ENCODE measurements around the gene NHS. TPM values are rescaled to one million over a fixed set of nuclear protein-coding genes. Genes with fewer than 3 reads are reported as not detected.

NHS gene
- total RNA-seq, 1 donor from 2014 or later: 14.9 TPM

DNA sequence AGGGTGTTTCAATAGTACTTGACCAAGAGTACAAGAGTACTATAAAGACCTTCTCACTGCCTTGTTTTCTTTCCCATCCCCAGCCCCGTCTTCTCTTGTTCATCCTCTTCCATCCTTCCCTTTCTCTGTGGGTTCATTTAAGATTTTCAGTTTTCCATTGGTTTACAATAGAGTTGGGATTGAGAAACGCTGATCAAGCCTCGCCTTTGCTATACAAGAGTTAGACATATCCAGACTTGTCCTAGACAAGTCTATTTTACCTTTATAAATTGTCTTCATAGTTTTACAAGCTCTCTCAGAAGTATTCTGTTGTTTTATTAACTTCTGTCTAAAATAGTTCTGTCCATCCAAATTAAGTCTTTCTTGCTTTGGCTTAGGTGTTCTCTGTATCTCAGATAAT is 332.7 kb downstream of the NHS start:
- H3K4me1 Mint-ChIP-seq (ENCODE audit: low read depth): peaks cover 4% of the 10 kb centered on the region

DNA sequence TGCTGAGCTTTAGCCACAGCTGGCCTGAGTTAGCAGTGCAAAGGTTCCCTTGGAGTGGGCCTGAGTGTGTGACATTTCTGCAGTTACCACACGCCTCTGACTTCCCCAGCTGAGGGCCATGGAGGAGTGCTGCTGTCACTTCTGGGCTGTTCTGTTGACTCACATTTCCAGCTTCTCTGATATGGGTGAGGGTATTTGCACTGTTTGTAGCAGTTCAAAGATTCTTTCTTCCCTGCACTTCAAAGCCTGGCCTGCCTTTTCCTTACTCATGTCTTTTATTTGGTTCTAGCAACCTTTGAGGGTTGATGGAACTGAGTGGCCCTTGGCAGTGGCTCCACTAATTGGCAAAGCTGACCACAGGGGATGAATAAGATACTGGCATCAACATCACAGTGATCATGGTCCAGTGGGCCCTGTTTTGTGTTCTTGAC is 335.9 kb downstream of the NHS start:
- Mint-ChIP-seq H3K4me3 (ENCODE audit: unreplicated experiment) (no peak overlapping the region), H3K36me3 (ENCODE audit: low read depth) (peaks cover 6% of the 10 kb centered on the region), H3K4me1 (ENCODE audit: low read depth) (peaks cover 4% of the 10 kb centered on the region), H3K27ac (ENCODE audit: unreplicated experiment) (no peak overlapping the region), H3K9me3 (ENCODE audit: low read depth) (no peaks in the 10 kb centered on the region), H3K27me3 (ENCODE audit: low read depth) (no peaks in the 10 kb centered on the region)
- DNase-seq (ENCODE audit: low spot score): no peak
- TF ChIP-seq, protein P1, sequence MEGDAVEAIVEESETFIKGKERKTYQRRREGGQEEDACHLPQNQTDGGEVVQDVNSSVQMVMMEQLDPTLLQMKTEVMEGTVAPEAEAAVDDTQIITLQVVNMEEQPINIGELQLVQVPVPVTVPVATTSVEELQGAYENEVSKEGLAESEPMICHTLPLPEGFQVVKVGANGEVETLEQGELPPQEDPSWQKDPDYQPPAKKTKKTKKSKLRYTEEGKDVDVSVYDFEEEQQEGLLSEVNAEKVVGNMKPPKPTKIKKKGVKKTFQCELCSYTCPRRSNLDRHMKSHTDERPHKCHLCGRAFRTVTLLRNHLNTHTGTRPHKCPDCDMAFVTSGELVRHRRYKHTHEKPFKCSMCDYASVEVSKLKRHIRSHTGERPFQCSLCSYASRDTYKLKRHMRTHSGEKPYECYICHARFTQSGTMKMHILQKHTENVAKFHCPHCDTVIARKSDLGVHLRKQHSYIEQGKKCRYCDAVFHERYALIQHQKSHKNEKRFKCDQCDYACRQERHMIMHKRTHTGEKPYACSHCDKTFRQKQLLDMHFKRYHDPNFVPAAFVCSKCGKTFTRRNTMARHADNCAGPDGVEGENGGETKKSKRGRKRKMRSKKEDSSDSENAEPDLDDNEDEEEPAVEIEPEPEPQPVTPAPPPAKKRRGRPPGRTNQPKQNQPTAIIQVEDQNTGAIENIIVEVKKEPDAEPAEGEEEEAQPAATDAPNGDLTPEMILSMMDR (IDR thresholded peaks at IDR 0.05): no peak

More for the DNA sequence above, 332.7 kb downstream of the NHS start:
- no peak overlapping the region for H3K4me3 Mint-ChIP-seq (ENCODE audit: unreplicated experiment)
- H3K9me3 Mint-ChIP-seq (ENCODE audit: low read depth): no peaks in the 10 kb centered on the region
- no peak overlapping the region for H3K27ac Mint-ChIP-seq (ENCODE audit: unreplicated experiment)
- peaks cover 8% of the 10 kb centered on the region for H3K36me3 Mint-ChIP-seq (ENCODE audit: low read depth)
- no peak for DNase-seq (ENCODE audit: low spot score)
- no peaks in the 10 kb centered on the region for H3K27me3 Mint-ChIP-seq (ENCODE audit: low read depth)
- TF ChIP-seq, protein P1 (IDR thresholded peaks at IDR 0.05): no peak

DNA sequence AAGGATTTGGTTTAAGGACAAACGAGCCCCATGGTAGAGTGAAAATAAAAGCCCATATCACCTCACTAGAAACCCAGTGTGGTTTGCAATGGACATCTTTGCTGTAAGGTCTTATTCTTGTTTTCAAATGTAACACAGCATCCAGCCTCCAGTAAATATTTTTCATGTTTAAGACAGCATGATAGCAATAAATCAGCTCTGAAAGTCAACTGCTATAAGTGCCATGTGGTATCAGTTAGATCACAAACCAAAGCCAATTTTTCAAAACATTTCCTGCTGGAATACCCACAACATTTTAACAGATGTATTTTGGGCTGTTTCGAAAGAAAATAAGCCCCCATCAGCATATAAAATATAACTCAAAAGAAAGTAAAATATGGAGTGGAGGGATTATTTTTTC is 338.3 kb downstream of the NHS start:
- DNase-seq (ENCODE audit: low spot score): no peak
- no peaks in the 10 kb centered on the region for H3K9me3 Mint-ChIP-seq (ENCODE audit: low read depth)
- H3K27ac Mint-ChIP-seq (ENCODE audit: unreplicated experiment): no peak overlapping the region
- H3K36me3 Mint-ChIP-seq (ENCODE audit: low read depth): no peaks in the 10 kb centered on the region
- H3K4me3 Mint-ChIP-seq (ENCODE audit: unreplicated experiment): no peak overlapping the region
- H3K27me3 Mint-ChIP-seq (ENCODE audit: low read depth): no peaks in the 10 kb centered on the region
- H3K4me1 Mint-ChIP-seq (ENCODE audit: low read depth): no peaks in the 10 kb centered on the region
- TF ChIP-seq, protein P1 (IDR thresholded peaks at IDR 0.05): no peak

DNA sequence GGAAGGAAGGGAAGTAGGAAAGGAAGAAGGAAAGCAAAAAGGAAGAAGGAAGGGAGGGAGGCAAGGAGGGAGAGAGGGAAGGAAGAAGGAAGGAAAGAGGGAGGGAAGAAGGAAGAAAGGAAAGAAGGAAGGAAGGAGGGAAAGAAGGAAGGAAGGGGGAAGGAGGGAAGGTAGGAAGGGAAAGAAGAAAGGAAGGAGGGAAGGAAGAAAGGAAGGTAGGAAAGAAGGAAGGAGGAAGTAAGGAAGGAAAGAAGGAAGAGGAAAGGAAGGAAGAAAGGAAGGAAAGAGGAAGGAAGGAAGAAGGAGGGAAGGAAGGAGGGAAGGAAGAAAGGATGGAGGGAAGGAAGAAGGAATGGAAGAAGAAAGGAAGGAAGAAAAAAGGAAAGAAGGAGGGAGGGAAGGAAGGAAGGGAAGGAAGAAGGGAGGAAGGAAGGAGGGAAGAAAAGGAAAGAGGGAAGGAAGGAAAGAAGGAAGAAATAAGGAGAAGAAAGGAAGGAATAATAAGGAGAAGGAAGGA is 343.7 kb downstream of the NHS start:
- Mint-ChIP-seq H3K9me3 (ENCODE audit: low read depth) (no peaks in the 10 kb centered on the region), H3K36me3 (ENCODE audit: low read depth) (peaks cover 2% of the 10 kb centered on the region), H3K27me3 (ENCODE audit: low read depth) (no peaks in the 10 kb centered on the region), H3K4me3 (ENCODE audit: unreplicated experiment) (no peak overlapping the region), H3K4me1 (ENCODE audit: low read depth) (no peaks in the 10 kb centered on the region), H3K27ac (ENCODE audit: unreplicated experiment) (no peak overlapping the region)
- TF ChIP-seq, protein P1 (IDR thresholded peaks at IDR 0.05): no peak
- DNase-seq (ENCODE audit: low spot score): no peak

DNA sequence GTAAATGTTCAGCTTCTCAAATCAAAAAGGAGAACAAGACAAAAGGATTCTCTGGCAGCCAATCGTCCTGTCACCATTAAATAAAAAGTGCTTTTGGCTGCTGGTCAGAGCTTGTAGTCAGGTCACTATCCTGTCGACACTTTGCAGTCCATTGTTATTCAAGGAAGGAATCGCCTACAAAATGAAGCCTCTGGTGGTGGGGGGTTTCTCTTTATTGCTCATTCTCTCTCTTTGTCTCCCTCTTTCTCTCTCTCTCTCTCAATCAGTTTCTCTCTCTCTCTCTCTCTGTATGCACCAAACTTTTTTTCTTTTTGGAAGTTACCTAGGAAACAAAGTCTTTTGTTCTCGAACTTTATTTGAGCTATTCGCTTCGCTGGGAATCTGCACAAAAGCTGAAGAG is 344.7 kb downstream of the NHS start:
- Mint-ChIP-seq H3K27me3 (ENCODE audit: low read depth) (no peaks in the 10 kb centered on the region), H3K27ac (ENCODE audit: unreplicated experiment) (no peak overlapping the region), H3K9me3 (ENCODE audit: low read depth) (no peaks in the 10 kb centered on the region), H3K4me1 (ENCODE audit: low read depth) (no peaks in the 10 kb centered on the region), H3K36me3 (ENCODE audit: low read depth) (peaks cover 2% of the 10 kb centered on the region), H3K4me3 (ENCODE audit: unreplicated experiment) (no peak overlapping the region)
- no peak for DNase-seq (ENCODE audit: low spot score)
- TF ChIP-seq, protein P1 (IDR thresholded peaks at IDR 0.05): no peak
